HG02763 (cell line): ENCODE measurements around the gene RAB3A.
"Not testable (repeated sequence)": the region's sequence is repeated elsewhere in the genome, so short reads cannot be mapped to it uniquely, and the experiment has no call there.

Source experiments
- ATAC-seq: cut with Tn5 transposase; IDR thresholded peaks from one replicate; pipeline ENCODE4 v1.9.1; 2021; ENCODE audit warnings: mild to moderate bottlenecking, moderate library complexity; ENCODE audit not compliant: unreplicated experiment

RAB3A gene

GRCh38 chr19:18224525-18225354, 20.9 kb upstream of the RAB3A start:
- peak; percentile 82 for ATAC-seq

- no peak for ATAC-seq
These were observed 20.1 kb upstream of the RAB3A start for GRCh38 chr19:18223860-18224524.

GRCh38 chr19:18221815-18222725, 18.2 kb upstream of the RAB3A start:
- no peak for ATAC-seq

GRCh38 chr19:18220632-18221275, 16.9 kb upstream of the RAB3A start:
- no peak for ATAC-seq

- no peak for ATAC-seq
These were observed 16.2 kb upstream of the RAB3A start for GRCh38 chr19:18219911-18220631.

DNA sequence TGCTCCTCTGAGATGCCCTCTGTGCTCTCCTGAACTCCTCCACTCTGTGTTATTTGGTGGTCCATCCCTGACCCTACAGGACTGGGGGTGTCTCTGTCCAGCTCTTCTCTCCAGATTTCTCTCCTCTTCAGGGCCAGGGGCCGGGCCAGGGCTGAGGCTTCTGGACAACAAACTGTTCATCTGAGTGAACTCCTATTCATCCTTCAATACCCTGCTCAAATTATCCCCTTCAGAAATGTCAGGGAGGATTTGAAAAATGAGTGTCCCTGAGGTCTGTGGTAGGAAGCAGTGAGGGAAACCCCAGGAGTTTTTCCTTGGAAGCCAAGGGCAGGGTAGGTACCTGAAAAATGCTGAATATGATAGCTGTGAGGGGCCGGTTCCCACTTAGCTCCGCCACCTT, 14.8 kb upstream of the RAB3A start:
- no peak for ATAC-seq

DNA sequence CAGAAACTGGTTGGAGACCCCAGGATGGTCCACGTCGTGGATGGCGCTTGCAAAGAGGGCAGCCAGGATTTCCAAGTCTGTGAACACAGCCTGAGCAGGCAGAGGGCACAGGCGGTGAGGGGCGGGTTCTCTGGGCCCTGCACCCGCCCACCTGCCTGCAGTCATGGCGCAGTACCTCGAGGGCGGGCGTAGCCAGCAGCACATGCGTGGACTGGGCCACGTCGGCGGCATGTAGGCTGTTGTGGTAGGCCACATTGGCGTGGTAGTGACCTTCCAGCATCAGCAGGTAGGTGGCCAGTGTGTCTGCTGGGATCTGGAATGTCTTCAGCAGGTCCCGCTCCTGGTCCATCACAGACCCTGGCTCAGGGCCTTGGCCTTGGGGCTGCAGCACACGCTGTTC, 14.3 kb upstream of the RAB3A start:
- no peak for ATAC-seq

GRCh38 chr19:18216789-18217188, 12.9 kb upstream of the RAB3A start:
- no peak for ATAC-seq

- ATAC-seq: no peak
These were observed 11.1 kb upstream of the RAB3A start for GRCh38 chr19:18214779-18215433.

DNA sequence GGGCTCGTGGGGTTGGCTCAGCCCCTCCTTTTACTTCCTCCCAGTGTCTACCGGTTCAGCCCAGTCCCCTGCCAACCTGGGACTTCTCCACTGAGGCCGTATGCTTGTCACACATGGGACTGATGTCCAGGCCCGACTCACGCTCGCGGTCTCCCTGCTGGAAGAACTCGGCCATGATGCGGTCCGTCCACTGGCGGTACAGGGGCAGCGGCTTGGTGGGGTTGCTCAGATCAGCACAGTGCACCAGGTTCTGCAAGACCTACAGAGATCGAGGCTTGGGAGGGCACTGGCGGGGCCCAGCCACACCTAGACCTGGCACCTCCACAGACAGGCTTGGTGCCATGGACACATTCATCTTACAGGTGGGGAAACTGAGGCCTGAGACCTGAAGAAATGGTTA, 7.8 kb upstream of the RAB3A start:
- ATAC-seq: no peak

DNA sequence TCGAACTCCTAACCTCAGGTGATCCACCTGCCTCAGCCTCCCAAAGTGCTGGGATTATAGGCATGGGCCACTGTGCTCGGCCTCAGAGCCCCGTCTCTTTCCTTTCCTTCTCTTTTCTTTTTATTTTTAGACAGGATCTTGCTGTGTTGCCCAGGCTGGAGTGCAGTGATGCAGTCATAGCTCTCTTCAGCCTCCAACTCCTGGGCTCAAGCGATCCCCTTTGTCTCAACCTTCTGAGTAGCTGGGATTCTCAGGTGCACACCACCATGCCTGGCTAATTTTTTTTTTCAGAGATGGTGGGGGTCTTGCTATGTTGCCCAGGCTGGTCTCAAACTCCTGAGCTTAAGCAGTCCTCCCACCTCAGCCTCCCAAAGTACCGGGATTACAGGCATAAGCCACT, 6.1 kb upstream of the RAB3A start:
- not testable (repeated sequence) for ATAC-seq

- no peak for ATAC-seq
These were observed 4.5 kb upstream of the RAB3A start for GRCh38 chr19:18208098-18208951.

DNA sequence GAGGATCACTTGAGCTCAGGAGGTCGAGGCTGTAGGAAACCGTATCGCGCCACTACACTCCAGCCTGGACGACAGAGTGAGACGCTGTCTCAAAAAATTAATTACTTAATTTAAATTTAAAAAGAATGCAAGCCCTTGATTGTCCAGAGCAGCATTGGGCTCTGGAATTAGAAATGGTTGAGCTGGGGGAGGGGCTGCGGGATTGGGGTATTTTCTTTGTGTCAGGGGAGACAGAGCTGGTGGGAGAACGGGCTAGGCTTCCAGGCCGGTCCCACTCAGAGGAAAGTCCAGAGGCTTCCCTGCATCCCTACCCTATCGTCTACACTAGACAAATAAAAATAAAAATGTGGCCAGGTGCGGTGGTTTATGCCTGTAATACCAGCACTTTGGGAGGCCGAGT, 2.2 kb upstream of the RAB3A start:
- no peak for ATAC-seq

GRCh38 chr19:18205200-18205892, 1.5 kb upstream of the RAB3A start:
- no peak for ATAC-seq

- peak; percentile 11 for ATAC-seq
These were observed 755 bp upstream of the RAB3A start for GRCh38 chr19:18204394-18205199.

GRCh38 chr19:18203408-18203862, 407 bp downstream of the RAB3A start:
- no peak for ATAC-seq

- no peak for ATAC-seq
These were observed 949 bp downstream of the RAB3A start for GRCh38 chr19:18202778-18203407.
